Stomach (tissue), 9 donors: ENCODE results near the gene NBEAL2. TPM values are rescaled to one million over a fixed set of nuclear protein-coding genes. Genes with fewer than 3 reads are reported as not detected.

Experiments used
- DNase-seq, 2 donors: peaks; one replicate each; pipeline versions ENCODE4 v3.0.0 to v3.0.0-alpha.2; 2013 to 2019
- H3K27ac ChIP-seq, 5 donors: fragments of 200-600 bp in 4 of 5; sonication (generic) in 4 of 5; one replicate each; pipeline ENCODE4 v1.5.1; 2013 to 2019; ENCODE audit warnings: mild to moderate bottlenecking in 1 of 5, moderate library complexity in 1 of 5
- H3K27me3 ChIP-seq, 3 donors: fragments of 200-600 bp; sonication (generic); one replicate each; pipeline ENCODE4 v1.5.1; 2017 to 2019; ENCODE audit warnings: mixed run types in 1 of 3
- H3K36me3 ChIP-seq, 4 donors: fragments of 200-600 bp; sonication (generic); 1 replicate in 3 of 4; 2 replicates in 1 of 4; pipeline ENCODE4 v1.5.1; 2016 to 2019
- H3K4me1 ChIP-seq, 4 donors: fragments of 200-600 bp; sonication (generic); one replicate each; pipeline ENCODE4 v1.5.1; 2016 to 2019
- H3K4me3 ChIP-seq, 4 donors: fragments of 200-600 bp; sonication (generic) in 3 of 4; one replicate each; pipeline ENCODE4 v1.5.1; 2016 to 2019; ENCODE audit warnings: mild to moderate bottlenecking in 1 of 4
- H3K9me3 ChIP-seq, 4 donors: fragments of 200-600 bp; sonication (generic); one replicate each; pipeline ENCODE4 v1.5.1; 2016 to 2019
- CTCF ChIP-seq, 7 experiments: fragments of 450-650 bp in 4 of 7; fragments of 200-600 bp in 3 of 7; sonication (generic) in 3 of 7; IDR thresholded peaks; one replicate each; pipeline ENCODE4 v1.5.1; 2016 to 2019; ENCODE audit warnings: antibody characterized with exemption in 7 of 7, control low read depth in 2 of 7, mild to moderate bottlenecking in 1 of 7
- EP300 ChIP-seq: sonication (generic); formaldehyde crosslinking; IDR thresholded peaks from one replicate; pipeline ENCODE4 v1.6.1; 2017; ENCODE audit warnings: antibody characterized with exemption
- POLR2A ChIP-seq, 4 donors: fragments of 450-650 bp; IDR thresholded peaks; one replicate each; pipeline ENCODE4 v1.6.1; 2016; ENCODE audit warnings: antibody characterized with exemption in 4 of 4, control low read depth in 2 of 4, mild to moderate bottlenecking in 1 of 4, moderate library complexity in 1 of 4
- POLR2AphosphoS5 ChIP-seq, 3 donors: sonication (generic); formaldehyde crosslinking; IDR thresholded peaks; one replicate each; pipeline ENCODE4 v1.6.1; 2016; ENCODE audit warnings: antibody characterized with exemption in 3 of 3
- WGBS, 5 donors: extraction: QIAGEN DNeasy Blood & Tissue Kit in 3 of 5; methylation state at CpG; one replicate each; pipeline versions ENCODE4 v1.1.5 to v1.1.7; 2013 to 2018; 5-methylcytosine and 5-hydroxymethylcytosine counted together
- intact Hi-C: fragments of 100-400 bp; cut with DNase I; formaldehyde crosslinking; loops from one replicate; pipeline ENCODE4 v1.15.1; 2023; ENCODE audit warnings: low total_unique reads
- polyA plus RNA-seq, 3 donors: library from polyadenylated mRNA; stranded (reverse); fragments of 200-250 nt; gene quantifications; one replicate each; pipeline ENCODE4 v1.2.3, GENCODE V29; 2013
- total RNA-seq, 5 donors: library from RNA; depleted of rRNA; stranded (reverse); fragments of >200 nt; gene quantifications; one replicate each; pipeline versions ENCODE4 v1.1.0 to v1.2.3, GENCODE V29; 2014 to 2016
- donor health status: healthy with polysubstance abuse.
- donor health status: Bipolar disorder and iron deficiency.
- donor health status: healthy.

The NBEAL2 gene
- total and polyA plus RNA-seq, 8 donors = 35.0 to 653 (median 214) TPM

GRCh38 chr3:47041114-47041513, 61.6 kb downstream of the NBEAL2 start:
- peaks cover 24 to 97% (median 87%) of the 10 kb centered on the region in 4 donors for H3K36me3 ChIP-seq

GRCh38 chr3:47042231-47042791, 62.8 kb downstream of the NBEAL2 start:
- intact Hi-C loops = no loop called here
- DNase-seq = no peak
- Histone ChIP-seq H3K4me3 (no peak overlapping the region), H3K27me3 (no peaks in the 10 kb centered on the region), H3K9me3 (no peaks in the 10 kb centered on the region), H3K27ac (no peak overlapping the region), H3K4me1 (peaks cover 0 to 18% (median 7%) of the 10 kb centered on the region in 4 donors), H3K36me3 (peaks cover 22 to 89% (median 80%) of the 10 kb centered on the region in 4 donors)
- WGBS, 5 donors = 71 to 75% (median 74%) methylated on average over 5 of the region's 5 CpGs
- TF ChIP-seq CTCF (IDR thresholded peaks at IDR 0.05) = no peak
- no peak for TF ChIP-seq POLR2A (IDR thresholded peaks at IDR 0.05)
- TF ChIP-seq EP300 = no peak
- no peak for TF ChIP-seq POLR2AphosphoS5 (IDR thresholded peaks at IDR 0.05)

More at GRCh38 chr3:47041114-47041513, 61.6 kb downstream of the NBEAL2 start:
- H3K4me3 ChIP-seq = no peak overlapping the region
- H3K27ac ChIP-seq = no peak overlapping the region
- no peaks in the 10 kb centered on the region for H3K9me3 ChIP-seq
- no peak for DNase-seq
- intact Hi-C loops = no loop called here
- 83 to 97% (median 94%) methylated on average over 3 of the region's 3 CpGs for WGBS, 5 donors
- TF ChIP-seq CTCF (IDR thresholded peaks at IDR 0.05) (no peak), POLR2A (IDR thresholded peaks at IDR 0.05) (no peak), EP300 (no peak), POLR2AphosphoS5 (IDR thresholded peaks at IDR 0.05) (no peak)
- peaks cover 3 to 16% (median 8%) of the 10 kb centered on the region in 4 donors for H3K4me1 ChIP-seq
- no peaks in the 10 kb centered on the region for H3K27me3 ChIP-seq

GRCh38 chr3:47047069-47047468, 67.6 kb downstream of the NBEAL2 start:
- TF ChIP-seq POLR2AphosphoS5 (IDR thresholded peaks at IDR 0.05) = no peak
- no peak for TF ChIP-seq POLR2A (IDR thresholded peaks at IDR 0.05)
- TF ChIP-seq CTCF (IDR thresholded peaks at IDR 0.05) = no peak
- TF ChIP-seq EP300 = no peak
- DNase-seq = no peak
- Histone ChIP-seq H3K27me3 (no peaks in the 10 kb centered on the region), H3K4me1 (peaks cover 0 to 31% (median 13%) of the 10 kb centered on the region in 4 donors), H3K4me3 (no peak overlapping the region), H3K36me3 (peaks cover 4 to 41% (median 35%) of the 10 kb centered on the region in 4 donors), H3K27ac (no peak overlapping the region), H3K9me3 (no peaks in the 10 kb centered on the region)
- intact Hi-C loops = no loop called here

GRCh38 chr3:47047673-47048072, 68.2 kb downstream of the NBEAL2 start:
- intact Hi-C loops = no loop called here
- Histone ChIP-seq H3K9me3 (no peaks in the 10 kb centered on the region), H3K4me3 (no peak overlapping the region), H3K27ac (no peak overlapping the region), H3K36me3 (peaks cover 0 to 40% (median 31%) of the 10 kb centered on the region in 4 donors), H3K4me1 (peaks cover 0 to 34% (median 13%) of the 10 kb centered on the region in 4 donors), H3K27me3 (no peaks in the 10 kb centered on the region)
- TF ChIP-seq POLR2A (IDR thresholded peaks at IDR 0.05) = no peak
- DNase-seq = no peak

- no peak overlapping the region for H3K4me3 ChIP-seq
- H3K27me3 ChIP-seq = no peaks in the 10 kb centered on the region
- peaks cover 3 to 27% (median 15%) of the 10 kb centered on the region in 4 donors for H3K4me1 ChIP-seq
- H3K36me3 ChIP-seq = peaks cover 0 to 36% (median 28%) of the 10 kb centered on the region in 4 donors
- no peak overlapping the region for H3K27ac ChIP-seq
- H3K9me3 ChIP-seq = no peaks in the 10 kb centered on the region
- no peak for DNase-seq
- intact Hi-C loops = no loop called here
- no peak for TF ChIP-seq CTCF (IDR thresholded peaks at IDR 0.05)
- no peak for TF ChIP-seq EP300
Observed at GRCh38 chr3:47054412-47054811, 74.9 kb downstream of the NBEAL2 start.
